PC-9 (cell line): ENCODE results near the gene CLPTM1L. TPM values are rescaled to one million over a fixed set of nuclear protein-coding genes. Genes with fewer than 3 reads are reported as not detected.
"Not testable (repeated sequence)": the region's sequence is repeated elsewhere in the genome, so short reads cannot be mapped to it uniquely, and the experiment has no call there.

Experiments
- BruUV-seq: library from RNA; stranded (reverse); fragments of 400-500 nt; replicated peaks from 2 replicates; lab custom pipeline; 2021; lab: Mats Ljungman, UMichigan
- CTCF ChIA-PET: fragments of 300-600 bp; sonication (Branson Sonifier 250); formaldehyde crosslinking; loops from one replicate; lab custom pipeline; 2022; ENCODE audit warnings: antibody characterized with exemption; lab: Charles Lee
- POLR2A ChIA-PET: fragments of 300-600 bp; sonication (Branson Sonifier 250); formaldehyde crosslinking; loops from one replicate; lab custom pipeline; 2022; ENCODE audit warnings: antibody characterized with exemption; ENCODE audit not compliant: unreplicated experiment; lab: Charles Lee
- DNase-seq, 2 experiments: peaks; one replicate each; pipeline versions ENCODE4 v3.0.0 to v3.0.0-alpha.2; 2015 to 2022; ENCODE audit warnings: mixed read lengths in 1 of 2
- H2AFZ ChIP-seq: fragments of 200-600 bp; sonication (generic); 2 replicates; pipeline ENCODE4 v1.8.1; 2017; ENCODE audit warnings: antibody characterized with exemption
- H3F3A ChIP-seq: fragments of 200-600 bp; sonication (generic); 2 replicates; pipeline ENCODE4 v1.8.1; 2017; ENCODE audit warnings: antibody characterized with exemption, mild to moderate bottlenecking, low read depth; ENCODE audit not compliant: insufficient read depth
- H3K27ac ChIP-seq: fragments of 200-600 bp; sonication (generic); 2 replicates; pipeline ENCODE4 v1.6.1; 2016; ENCODE audit warnings: mixed run types
- H3K27me3 ChIP-seq: fragments of 200-600 bp; sonication (generic); 2 replicates; pipeline ENCODE4 v1.6.1; 2016; ENCODE audit warnings: low read depth, mixed run types; ENCODE audit not compliant: insufficient read depth
- H3K36me3 ChIP-seq: fragments of 200-600 bp; sonication (generic); 2 replicates; pipeline ENCODE4 v1.6.1; 2016; ENCODE audit warnings: low read depth, mixed run types
- H3K4me1 ChIP-seq: fragments of 200-600 bp; sonication (generic); replicated peaks from 2 replicates; pipeline ENCODE4 v1.6.1; 2016; ENCODE audit warnings: mixed run types; ENCODE audit not compliant: insufficient read depth
- H3K4me2 ChIP-seq: fragments of 200-600 bp; sonication (generic); 2 replicates; pipeline ENCODE4 v1.6.1; 2017; ENCODE audit warnings: mixed run types
- H3K4me3 ChIP-seq: fragments of 200-600 bp; sonication (generic); 2 replicates; pipeline ENCODE4 v1.6.1; 2016; ENCODE audit warnings: mixed run types
- H3K79me2 ChIP-seq: fragments of 200-600 bp; sonication (generic); 2 replicates; pipeline ENCODE4 v1.6.1; 2017; ENCODE audit warnings: low read depth, mixed run types
- H3K9me2 ChIP-seq: fragments of 200-600 bp; sonication (generic); 2 replicates; pipeline ENCODE4 v1.8.1; 2017; ENCODE audit warnings: mild to moderate bottlenecking; ENCODE audit not compliant: insufficient read depth
- H3K9me3 ChIP-seq: fragments of 200-600 bp; sonication (generic); 2 replicates; pipeline ENCODE4 v1.8.1; 2016; ENCODE audit warnings: low read depth; ENCODE audit not compliant: insufficient read depth
- H4K20me1 ChIP-seq: fragments of 200-600 bp; sonication (generic); 2 replicates; pipeline ENCODE4 v1.8.1; 2017; ENCODE audit not compliant: insufficient read depth
- EZH2 ChIP-seq: fragments of 200-600 bp; sonication (generic); IDR thresholded peaks from 2 replicates; pipeline ENCODE4 v1.8.0; 2017; ENCODE audit warnings: antibody characterized with exemption, low read depth
- intact Hi-C: fragments of 100-400 bp; cut with micrococcal nuclease; formaldehyde crosslinking; loops from one replicate; pipeline ENCODE4 v1.10.0; 2022; ENCODE audit not compliant: unreplicated experiment
- total RNA-seq: library from RNA; stranded (reverse); gene quantifications from 2 replicates; pipeline ENCODE4 v1.2.3, GENCODE V29; 2021
- TF ChIP-seq, protein P1 (sequence below): fragments of 200-600 bp; sonication (generic); conservative IDR thresholded peaks from 2 replicates; pipeline ENCODE4 v1.6.1; 2017; ENCODE audit warnings: mixed run types, antibody characterized with exemption, mild to moderate bottlenecking, moderate library complexity

CLPTM1L gene
- total RNA-seq, 1 experiment from 2014 or later = 260 TPM

DNA sequence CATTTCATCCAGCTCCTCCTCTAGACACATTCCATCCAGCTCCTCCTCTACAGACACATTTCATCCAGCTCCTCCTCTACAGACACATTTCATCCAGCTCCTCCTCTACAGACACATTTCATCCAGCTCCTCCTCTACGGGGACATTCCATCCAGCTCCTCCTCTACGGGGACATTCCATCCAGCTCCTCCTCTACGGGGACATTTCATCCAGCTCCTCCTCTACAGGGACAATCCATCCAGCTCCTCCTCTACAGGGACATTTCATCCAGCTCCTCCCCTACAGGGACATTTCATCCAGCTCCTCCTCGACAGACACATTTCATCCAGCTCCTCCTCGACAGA lies 18.4 kb downstream of the CLPTM1L start:
- intact Hi-C loops = loop anchor here (2.0 kb wide), 1 partner anchor 214 kb away; the partner anchor contains the start of gene SLC12A7
- peak overlapping the region; percentile 86 for H3K27ac ChIP-seq
- H3K79me2 ChIP-seq = peaks cover 10% of the 10 kb centered on the region
- peaks cover 42% of the 10 kb centered on the region for H4K20me1 ChIP-seq
- peak overlapping the region; percentile 7; the same call in 1 of the 2 replicates for H3K4me3 ChIP-seq
- POLR2A ChIA-PET = interaction anchor here (0.7 to 1.6 kb wide), 5 partner anchors 11 to 421 kb away, joined by 6 to 17 read pairs (median 15); no protein-coding TSS in a partner anchor
- peaks cover 60% of the 10 kb centered on the region for H3F3A ChIP-seq
- CTCF ChIA-PET = interaction anchor here (0.6 kb wide), 1 partner anchor 1009 kb away, joined by 3 read pairs; no protein-coding TSS in a partner anchor
- peaks cover 27% of the 10 kb centered on the region for H3K36me3 ChIP-seq
- H3K9me3 ChIP-seq, H2AFZ ChIP-seq, BruUV-seq, H3K27me3 ChIP-seq, H3K9me2 ChIP-seq: not testable (repeated sequence)
- peaks cover 38% of the 10 kb centered on the region for H3K4me1 ChIP-seq
- peak in 1 of 2 experiments; percentile 56 for DNase-seq
- peak overlapping the region; percentile 48 for H3K4me2 ChIP-seq

DNA sequence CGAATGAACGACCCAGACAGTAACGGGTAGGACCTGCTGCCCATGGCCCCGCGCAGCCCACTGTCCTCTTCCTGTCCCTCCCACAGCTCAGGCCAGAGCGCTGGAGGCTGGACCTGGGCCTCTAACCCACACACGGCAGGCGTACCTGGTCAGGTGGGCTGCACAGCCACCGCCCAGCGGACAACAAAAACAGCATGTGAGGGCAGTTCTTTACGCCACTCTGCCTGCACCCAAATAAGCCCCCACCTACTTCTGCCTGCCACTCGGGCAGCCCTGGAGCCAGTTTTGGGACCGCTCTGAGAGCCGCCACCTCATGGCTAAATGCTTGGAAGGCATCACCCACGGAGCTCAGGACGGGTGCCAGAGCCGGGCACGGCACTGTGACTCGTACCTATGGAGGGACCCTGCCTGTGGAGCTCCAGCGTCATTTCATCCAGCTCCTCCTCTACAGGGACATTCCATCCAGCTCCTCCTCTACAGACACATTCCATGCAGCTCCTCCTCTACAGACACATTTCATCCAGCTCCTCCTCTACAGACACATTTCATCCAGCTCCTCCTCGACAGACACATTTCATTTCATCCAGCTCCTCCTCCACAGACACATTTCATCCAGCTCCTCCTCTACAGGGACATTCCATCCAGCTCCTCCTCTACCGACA lies 18.9 kb downstream of the CLPTM1L start:
- TF ChIP-seq, protein P1, sequence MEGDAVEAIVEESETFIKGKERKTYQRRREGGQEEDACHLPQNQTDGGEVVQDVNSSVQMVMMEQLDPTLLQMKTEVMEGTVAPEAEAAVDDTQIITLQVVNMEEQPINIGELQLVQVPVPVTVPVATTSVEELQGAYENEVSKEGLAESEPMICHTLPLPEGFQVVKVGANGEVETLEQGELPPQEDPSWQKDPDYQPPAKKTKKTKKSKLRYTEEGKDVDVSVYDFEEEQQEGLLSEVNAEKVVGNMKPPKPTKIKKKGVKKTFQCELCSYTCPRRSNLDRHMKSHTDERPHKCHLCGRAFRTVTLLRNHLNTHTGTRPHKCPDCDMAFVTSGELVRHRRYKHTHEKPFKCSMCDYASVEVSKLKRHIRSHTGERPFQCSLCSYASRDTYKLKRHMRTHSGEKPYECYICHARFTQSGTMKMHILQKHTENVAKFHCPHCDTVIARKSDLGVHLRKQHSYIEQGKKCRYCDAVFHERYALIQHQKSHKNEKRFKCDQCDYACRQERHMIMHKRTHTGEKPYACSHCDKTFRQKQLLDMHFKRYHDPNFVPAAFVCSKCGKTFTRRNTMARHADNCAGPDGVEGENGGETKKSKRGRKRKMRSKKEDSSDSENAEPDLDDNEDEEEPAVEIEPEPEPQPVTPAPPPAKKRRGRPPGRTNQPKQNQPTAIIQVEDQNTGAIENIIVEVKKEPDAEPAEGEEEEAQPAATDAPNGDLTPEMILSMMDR = no peak
- no peak for TF ChIP-seq EZH2
- ChIA-PET POLR2A (interaction anchor here (0.7 to 1.6 kb wide), 3 partner anchors 10 to 149 kb away, joined by 6 to 17 read pairs (median 7); no protein-coding TSS in a partner anchor), CTCF (interaction anchor here (0.5 to 0.6 kb wide), 4 partner anchors 109 to 1009 kb away, joined by 3 to 4 read pairs (median 3); no protein-coding TSS in a partner anchor)
- peaks cover 38% of the 10 kb centered on the region for H3K4me1 ChIP-seq
- H4K20me1 ChIP-seq = peaks cover 38% of the 10 kb centered on the region
- peak overlapping the region; percentile 48 for H3K4me2 ChIP-seq
- peak in 1 of 2 experiments; percentile 38 for DNase-seq
- peaks cover 60% of the 10 kb centered on the region for H3F3A ChIP-seq
- peak overlapping the region; percentile 86 for H3K27ac ChIP-seq
- peaks cover 32% of the 10 kb centered on the region for H3K36me3 ChIP-seq
- intact Hi-C loops = loop anchor here (2.0 kb wide), 1 partner anchor 213 kb away; the partner anchor contains the start of gene SLC12A7
- no TSS peak for BruUV-seq
- H3K27me3 ChIP-seq = no peaks in the 10 kb centered on the region
- no peaks in the 10 kb centered on the region for H3K9me2 ChIP-seq
- peaks cover 10% of the 10 kb centered on the region for H3K79me2 ChIP-seq
- no peaks in the 10 kb centered on the region for H3K9me3 ChIP-seq
- peak overlapping the region; percentile 7; the same call in 1 of the 2 replicates for H3K4me3 ChIP-seq
- H2AFZ ChIP-seq = no peak overlapping the region

DNA sequence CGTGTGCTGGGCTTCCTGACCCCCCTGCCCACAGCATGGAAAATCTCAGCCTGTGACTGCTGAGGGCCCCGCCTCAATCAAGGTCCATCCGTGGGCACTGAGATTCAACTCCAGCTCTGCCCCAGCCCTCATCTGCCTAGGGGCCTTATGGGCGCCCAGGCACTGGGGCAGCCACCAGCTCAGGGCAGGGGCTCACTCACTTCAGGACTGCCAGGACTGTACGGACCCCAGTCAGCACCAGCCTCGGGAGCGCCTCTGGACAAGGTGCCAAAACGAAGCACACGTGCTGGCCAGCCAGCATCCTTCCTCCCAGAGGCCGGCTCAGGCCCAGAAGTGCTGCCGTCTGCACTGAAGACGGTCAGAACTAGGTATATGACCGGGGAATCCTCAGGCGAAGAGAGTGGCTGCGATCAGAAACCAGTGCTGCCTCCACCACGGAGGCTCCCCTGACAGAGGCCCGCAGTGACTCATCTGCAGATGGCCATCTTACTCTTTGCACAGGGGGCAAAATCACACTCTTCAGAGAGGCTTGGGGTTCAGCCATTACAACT lies 19.6 kb downstream of the CLPTM1L start:
- H2AFZ ChIP-seq = no peak overlapping the region
- DNase-seq = no peak
- H3K4me1 ChIP-seq = peaks cover 38% of the 10 kb centered on the region
- H3K9me2 ChIP-seq = no peaks in the 10 kb centered on the region
- H3F3A ChIP-seq = peaks cover 52% of the 10 kb centered on the region
- H3K27ac ChIP-seq = peak overlapping the region; percentile 86
- ChIA-PET POLR2A (no interaction called here), CTCF (interaction anchor here (0.5 kb wide), 1 partner anchor 581 kb away, joined by 3 read pairs; no protein-coding TSS in a partner anchor)
- intact Hi-C loops = no loop called here
- H3K36me3 ChIP-seq = peaks cover 35% of the 10 kb centered on the region
- no peak overlapping the region for H3K4me3 ChIP-seq
- H3K27me3 ChIP-seq = no peaks in the 10 kb centered on the region
- H3K79me2 ChIP-seq = peaks cover 10% of the 10 kb centered on the region
- peak overlapping the region; percentile 48; the same call in 1 of the 2 replicates for H3K4me2 ChIP-seq
- no TSS peak for BruUV-seq
- peaks cover 31% of the 10 kb centered on the region for H4K20me1 ChIP-seq
- no peaks in the 10 kb centered on the region for H3K9me3 ChIP-seq
- TF ChIP-seq EZH2 = no peak
- TF ChIP-seq, protein P1 = no peak
